Breast epithelium (tissue), 3 donors: Measurements from ENCODE around the gene LRRTM4.

Experiments
- CTCF ChIP-seq, 3 donors: fragments of 450-650 bp; IDR thresholded peaks; one replicate each; pipeline ENCODE4 v1.5.1; 2016 to 2017; ENCODE audit warnings: antibody characterized with exemption in 3 of 3, mild to moderate bottlenecking in 3 of 3, moderate library complexity in 3 of 3
- POLR2A ChIP-seq: fragments of 450-650 bp; IDR thresholded peaks from one replicate; pipeline ENCODE4 v1.6.1; 2016; ENCODE audit warnings: antibody characterized with exemption, mild to moderate bottlenecking, moderate library complexity

DNA sequence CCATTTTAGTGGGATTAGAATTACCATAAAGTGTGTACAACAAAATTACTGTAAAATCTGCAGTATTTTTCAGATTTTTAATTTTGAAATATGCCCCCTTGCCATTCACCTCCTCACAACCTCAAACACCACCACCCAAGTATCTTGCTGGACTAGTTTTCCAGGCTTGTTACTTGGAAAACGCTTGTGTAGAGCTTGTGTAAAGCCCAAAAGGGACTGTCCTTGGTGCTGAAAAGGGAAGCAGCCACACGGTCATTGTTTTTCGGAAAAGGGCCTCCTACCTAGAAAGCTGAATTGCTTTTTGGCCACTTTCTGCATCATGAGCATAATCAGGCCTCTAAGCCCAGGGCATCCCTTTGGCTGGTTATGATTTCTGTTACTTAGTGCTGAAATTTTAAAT, 563.4 kb downstream of the LRRTM4 start:
- TF ChIP-seq CTCF (IDR thresholded peaks at IDR 0.05), result no peak
- TF ChIP-seq POLR2A, result no peak
